Measurements from ENCODE around the gene RNF123.
"Not testable (repeated sequence)": the region's sequence is repeated elsewhere in the genome, so short reads cannot be mapped to it uniquely, and the experiment has no call there.

The RNF123 gene

GRCh38 chr3:49683162-49683561, 6.2 kb upstream of the RNF123 start:
- no peak for DNase-seq

DNA sequence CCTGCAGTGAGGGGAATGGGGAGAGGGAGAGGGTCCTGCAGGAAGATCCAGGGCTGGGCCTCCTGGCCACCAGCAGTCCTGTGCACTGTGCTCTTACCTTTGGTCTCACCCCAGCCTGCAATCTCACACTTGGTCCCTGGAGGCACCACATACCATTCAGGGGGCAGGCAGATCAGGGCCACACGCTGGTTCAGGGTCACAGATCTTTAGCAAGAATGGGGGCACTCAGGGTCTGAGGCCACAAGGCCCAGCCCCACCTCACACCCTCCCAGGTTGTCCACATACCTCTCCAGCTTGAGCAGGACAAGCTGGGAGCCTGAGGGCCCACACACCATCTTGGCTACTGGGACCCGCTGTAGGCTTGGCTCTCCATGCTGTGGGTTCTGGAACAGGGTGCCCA, 4.9 kb upstream of the RNF123 start:
- DNase-seq = not testable (repeated sequence)

- not testable (repeated sequence) for DNase-seq
These were observed 4.3 kb upstream of the RNF123 start for GRCh38 chr3:49685103-49685502.

GRCh38 chr3:49685846-49686245, 3.5 kb upstream of the RNF123 start:
- DNase-seq = not testable (repeated sequence)

GRCh38 chr3:49686346-49686745, 3.0 kb upstream of the RNF123 start:
- not testable (repeated sequence) for DNase-seq

DNA sequence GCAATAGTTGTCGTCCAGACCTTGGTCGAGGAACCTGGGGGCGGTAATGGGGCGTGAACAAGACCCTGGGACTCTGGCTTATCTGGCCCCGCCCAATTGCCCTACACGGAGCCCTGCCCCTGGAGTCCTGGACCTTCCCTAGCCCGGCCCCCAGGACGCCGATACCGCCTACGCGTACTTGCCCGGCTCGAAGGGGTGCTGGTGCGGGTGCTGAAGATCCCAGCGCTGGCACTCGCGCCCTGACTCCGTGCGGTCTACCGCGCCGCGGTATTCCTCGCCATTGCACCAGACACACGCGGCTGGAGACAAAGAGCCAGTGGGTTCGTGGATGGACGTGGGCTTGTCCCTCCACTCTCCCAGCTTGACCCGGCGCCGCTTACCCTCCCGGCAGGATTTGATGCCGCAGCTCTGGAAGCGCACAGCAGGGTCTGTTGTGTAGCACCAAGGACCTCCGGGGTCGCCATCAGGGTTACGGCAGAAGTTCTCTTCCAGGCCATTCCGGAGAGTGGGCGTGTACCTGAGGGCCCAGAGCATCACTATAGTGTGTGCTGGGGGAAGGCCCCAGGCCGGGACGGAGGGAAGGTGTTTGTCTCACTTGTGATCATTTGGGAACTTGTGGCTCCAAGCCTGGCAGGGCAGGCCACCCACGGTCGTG, 2.5 kb upstream of the RNF123 start:
- DNase-seq = not testable (repeated sequence)

DNA sequence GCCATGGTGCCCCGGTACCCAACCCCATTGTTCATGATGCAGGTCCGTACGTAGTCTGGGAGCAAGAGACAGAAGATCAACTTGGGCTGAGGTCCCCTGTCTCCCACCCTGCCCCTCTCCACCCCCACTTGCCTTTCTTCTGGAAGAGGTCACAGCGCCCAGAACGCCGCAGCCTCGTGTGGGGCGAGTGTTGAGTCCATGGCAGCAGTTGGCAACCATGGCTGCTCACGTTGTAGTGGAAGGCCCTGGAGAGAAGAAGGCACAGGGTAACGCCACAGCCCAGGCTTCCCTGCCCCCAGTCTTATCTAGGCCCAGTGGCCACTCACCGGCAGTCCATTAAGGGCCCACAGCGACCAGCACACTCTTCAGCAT, 1.9 kb upstream of the RNF123 start:
- DNase-seq = not testable (repeated sequence)

- not testable (repeated sequence) for DNase-seq
These were observed 865 bp upstream of the RNF123 start for GRCh38 chr3:49688338-49689045.

GRCh38 chr3:49689908-49690624, 709 bp downstream of the RNF123 start:
- DNase-seq = not testable (repeated sequence)

DNA sequence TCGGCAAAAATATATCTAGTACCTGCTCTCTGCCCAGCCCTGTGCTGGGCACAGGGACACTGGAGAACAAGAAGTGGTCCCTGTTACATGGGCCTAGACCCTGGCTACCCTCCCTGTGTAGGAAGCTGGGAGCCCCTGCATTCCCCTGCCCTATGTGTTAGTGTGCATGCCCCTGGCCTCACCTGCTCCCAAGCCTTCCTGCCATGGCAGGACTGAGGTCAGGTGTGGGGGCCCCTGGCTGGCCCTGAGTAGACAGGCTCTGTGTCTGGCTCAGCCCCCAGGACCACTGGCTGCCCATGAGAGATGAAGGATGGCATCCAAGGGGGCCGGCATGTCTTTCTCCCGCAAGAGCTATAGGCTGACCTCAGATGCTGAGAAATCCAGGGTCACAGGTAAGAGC, 1.5 kb downstream of the RNF123 start:
- DNase-seq = not testable (repeated sequence)

- DNase-seq = not testable (repeated sequence)
These were observed 2.1 kb downstream of the RNF123 start for GRCh38 chr3:49691481-49691880.

DNA sequence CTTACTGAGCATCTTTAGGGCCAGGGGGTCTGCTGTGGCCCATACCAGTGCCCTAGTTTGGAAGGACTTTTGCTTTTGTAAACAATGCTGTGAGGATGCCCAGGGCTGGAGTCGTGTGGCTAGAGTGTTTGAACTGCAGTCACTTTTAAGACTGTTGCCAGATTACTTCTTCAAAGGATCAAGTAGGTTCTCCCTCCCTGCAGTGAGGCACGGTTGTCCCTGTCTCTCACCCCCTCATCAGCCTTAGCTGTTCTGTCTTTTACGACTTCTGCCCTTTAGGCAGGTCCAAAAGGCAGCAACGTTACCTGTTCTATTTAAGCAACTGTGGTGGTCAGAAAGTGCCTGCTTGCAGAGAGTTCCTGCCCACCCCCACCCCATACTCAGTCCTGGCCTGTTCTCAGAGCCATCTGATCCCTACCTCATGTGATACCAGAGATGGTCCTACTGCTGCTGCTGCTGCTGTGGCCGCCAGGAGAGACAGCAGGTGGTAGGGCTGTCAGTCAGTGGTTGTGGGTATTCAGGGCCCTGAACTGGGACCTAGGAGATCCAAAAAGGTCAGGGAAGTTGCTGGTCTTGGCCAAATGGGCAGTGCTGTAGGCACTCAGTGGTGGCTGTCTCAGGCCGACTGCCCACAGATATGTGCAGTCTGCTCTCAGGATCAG, 5.2 kb downstream of the RNF123 start:
- DNase-seq = not testable (repeated sequence)

DNA sequence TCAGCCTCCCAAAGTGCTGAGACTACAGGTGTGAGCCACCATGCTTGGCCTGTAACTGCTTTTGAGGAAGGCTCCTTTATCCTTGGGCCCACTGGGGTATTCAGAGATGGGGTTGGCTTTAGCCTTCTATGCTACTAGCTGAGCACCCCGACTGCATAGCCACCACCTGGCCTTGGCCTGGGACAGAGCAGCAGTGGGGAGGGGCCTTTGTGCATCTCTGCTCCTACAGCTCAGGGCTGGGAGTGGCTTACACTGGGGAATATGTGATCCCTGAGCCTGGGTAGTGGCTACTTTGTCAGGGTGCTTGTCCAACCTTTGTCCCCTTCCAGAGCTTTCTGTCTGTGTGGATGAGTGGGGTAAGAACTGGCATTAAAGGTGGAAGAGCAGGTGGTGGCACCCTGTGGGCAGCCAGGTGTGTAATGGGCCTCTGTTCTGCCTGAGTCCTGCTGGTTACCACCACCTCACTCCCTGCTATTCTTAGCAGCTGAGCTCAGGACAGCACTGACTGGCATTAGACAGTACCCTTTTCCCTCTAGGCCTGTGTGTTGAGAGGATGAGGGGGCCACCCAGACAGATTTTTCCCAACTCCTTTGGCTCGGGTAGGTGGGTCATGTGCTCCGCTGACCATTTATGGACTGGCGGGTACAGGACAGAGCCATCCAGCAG, 6.1 kb downstream of the RNF123 start:
- not testable (repeated sequence) for DNase-seq

DNA sequence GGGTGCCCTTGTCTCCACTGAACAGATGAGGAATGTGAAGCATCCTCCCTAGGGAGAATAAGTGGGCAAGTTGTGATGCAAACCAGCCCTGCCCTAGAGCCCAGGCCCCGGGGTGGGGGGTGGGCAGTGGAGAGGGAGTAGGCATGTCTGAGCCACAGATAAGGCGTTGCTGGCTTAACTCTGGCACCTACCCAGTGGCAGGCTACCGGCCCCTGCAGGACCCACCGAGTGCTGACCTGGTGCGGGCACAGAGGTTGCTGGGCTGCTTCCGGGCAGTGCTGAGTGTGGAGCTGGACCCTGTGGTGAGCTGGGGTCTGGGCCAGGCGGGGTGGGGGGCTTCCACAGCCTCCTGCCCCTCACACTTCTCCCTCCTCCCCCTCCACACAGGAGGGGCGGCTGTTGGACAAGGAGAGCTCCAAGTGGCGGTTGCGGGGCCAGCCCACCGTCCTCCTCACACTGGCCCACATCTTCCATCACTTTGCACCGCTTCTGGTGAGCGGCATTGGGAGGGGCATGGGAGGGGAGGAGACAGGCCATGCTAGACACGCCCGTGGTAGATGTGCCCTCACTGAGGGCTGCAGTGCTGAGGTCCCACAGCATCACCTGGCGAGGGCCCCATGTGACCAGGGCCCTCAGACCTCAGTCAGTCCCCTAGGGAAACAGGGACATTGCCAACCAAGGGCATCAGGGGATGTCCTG, 10.1 kb downstream of the RNF123 start:
- no peak for DNase-seq

DNA sequence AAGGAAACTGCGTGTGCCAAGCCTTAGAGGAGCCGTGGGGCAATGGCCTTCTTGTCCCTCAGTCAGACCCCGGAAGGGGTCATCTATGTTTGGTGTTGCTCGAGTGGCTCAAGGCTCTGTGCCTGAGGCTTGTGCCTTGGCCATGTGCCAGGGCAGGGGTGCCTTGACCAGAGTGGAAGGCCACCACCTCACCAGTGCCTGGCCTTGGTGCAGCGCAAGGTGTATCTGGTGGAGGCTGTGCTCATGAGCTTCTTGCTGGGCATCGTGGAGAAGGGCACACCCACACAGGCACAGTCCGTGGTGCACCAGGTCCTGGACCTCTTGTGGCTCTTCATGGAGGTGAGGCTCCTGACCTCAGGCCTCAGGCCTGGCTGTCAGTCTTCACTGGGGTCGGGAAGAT, 10.7 kb downstream of the RNF123 start:
- DNase-seq = no peak

- no peak for DNase-seq
These were observed 11.2 kb downstream of the RNF123 start for GRCh38 chr3:49700453-49701128.

DNA sequence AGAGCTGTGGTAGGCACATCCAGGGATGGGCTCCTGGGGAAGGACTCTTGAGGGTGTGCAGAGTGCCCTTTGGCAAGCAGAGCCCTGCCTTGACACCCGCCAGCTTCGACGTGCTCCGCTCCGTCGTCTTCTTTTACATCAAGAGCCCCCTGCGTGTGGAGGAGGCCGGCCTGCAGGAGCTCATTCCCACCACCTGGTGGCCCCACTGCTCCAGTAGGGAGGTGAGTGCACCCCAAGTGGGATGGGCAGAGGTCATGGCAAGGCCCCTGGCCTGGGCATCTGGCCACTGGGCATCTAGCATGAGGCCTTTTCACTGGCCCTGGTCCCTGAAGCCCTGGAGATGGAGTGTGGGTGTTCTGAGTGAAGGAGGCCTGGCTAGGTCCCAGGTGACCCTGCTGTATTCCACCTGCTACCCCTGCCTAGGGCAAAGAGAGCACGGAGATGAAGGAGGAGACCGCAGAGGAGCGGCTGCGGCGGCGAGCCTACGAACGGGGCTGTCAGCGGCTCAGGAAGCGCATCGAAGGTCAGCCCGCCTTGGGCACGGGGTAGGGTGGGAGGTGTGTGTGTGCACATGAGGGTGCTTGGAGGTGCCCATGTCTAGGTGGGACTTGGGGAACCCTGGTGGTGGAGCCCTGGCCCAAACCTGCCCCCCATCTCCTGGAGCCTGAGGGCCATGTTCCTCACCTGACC, 12.2 kb downstream of the RNF123 start:
- no peak for DNase-seq

GRCh38 chr3:49702672-49703071, 13.3 kb downstream of the RNF123 start:
- DNase-seq = no peak

DNA sequence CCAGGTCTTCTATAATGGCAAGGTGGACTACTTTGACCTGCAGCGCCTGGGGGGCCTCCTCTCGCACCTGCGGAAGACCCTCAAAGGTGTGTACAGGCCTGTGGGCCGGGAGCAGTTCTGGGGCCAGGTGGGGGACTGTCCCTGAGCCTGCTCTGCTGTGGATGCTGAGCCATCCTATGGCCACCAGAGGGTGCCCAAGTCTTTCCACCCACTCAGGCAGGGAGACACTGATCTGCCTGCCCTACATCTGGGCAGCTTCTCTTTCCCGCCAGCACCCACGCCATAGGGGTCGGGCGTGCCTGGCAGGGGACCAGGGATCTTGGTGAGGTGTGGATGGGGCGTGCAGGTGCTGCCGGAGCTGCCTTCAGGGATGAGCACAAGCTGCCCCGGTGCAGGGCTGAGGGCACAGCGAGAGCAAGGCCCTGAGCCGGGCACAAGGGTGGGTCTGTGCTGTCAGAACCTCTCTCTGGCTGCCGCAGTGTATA, 14.1 kb downstream of the RNF123 start:
- DNase-seq = peak; percentile 27

DNA sequence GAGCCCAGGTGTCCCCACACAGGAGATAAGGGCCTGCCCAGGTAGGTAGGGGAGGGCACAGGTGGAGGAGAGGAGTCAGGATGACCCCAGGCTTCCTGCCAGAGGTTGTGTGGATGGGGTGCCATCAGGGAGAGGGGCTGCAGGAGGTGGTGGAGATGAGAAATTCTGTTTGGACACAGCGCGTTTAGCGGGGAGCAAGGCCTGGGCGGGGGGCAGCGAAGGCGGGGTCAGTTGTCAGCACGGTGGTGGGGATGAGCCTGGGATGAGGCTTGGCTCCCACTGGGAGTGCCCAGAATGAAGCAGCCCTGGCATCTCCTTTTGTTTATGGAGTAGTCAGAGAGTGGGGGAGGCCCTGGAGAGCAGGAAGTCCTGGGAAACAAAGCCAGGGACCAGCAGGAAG, 14.6 kb downstream of the RNF123 start:
- DNase-seq = no peak

GRCh38 chr3:49704629-49705028, 15.3 kb downstream of the RNF123 start:
- no peak for DNase-seq
